WERI-Rb-1 (cell line): ENCODE results near the gene NLRC3.
"Not testable (repeated sequence)": the region's sequence is repeated elsewhere in the genome, so short reads cannot be mapped to it uniquely, and the experiment has no call there.

Experiments
- DNase-seq: peaks from one replicate; pipeline ENCODE4 v3.0.0-alpha.2; 2020
- H3K27ac ChIP-seq: fragments of 250-450 bp; sonication (Bioruptor Pico); 2 replicates; pipeline ENCODE4 v1.5.1; 2020; ENCODE audit warnings: mild to moderate bottlenecking, moderate library complexity
- H3K27me3 ChIP-seq: fragments of 250-450 bp; sonication (Bioruptor Pico); 2 replicates; pipeline ENCODE4 v1.5.1; 2021; ENCODE audit warnings: mild to moderate bottlenecking, low read depth, moderate library complexity; ENCODE audit not compliant: insufficient read depth, severe bottlenecking
- H3K36me3 ChIP-seq: fragments of 250-450 bp; sonication (Bioruptor Pico); 2 replicates; pipeline ENCODE4 v1.5.1; 2020; ENCODE audit warnings: mild to moderate bottlenecking, moderate library complexity
- H3K4me3 ChIP-seq: 2 replicates; pipeline ENCODE4 v1.5.1; 2011; ENCODE audit warnings: low read depth, mild to moderate bottlenecking, control low read depth, low read length
- H3K9me3 ChIP-seq: fragments of 250-450 bp; sonication (Bioruptor Pico); 2 replicates; pipeline ENCODE4 v1.5.1; 2021; ENCODE audit warnings: mild to moderate bottlenecking, moderate library complexity; ENCODE audit not compliant: severe bottlenecking
- CTCF ChIP-seq: IDR thresholded peaks from 2 replicates; pipeline ENCODE4 v1.5.1; 2011; ENCODE audit warnings: low read depth, mild to moderate bottlenecking, control low read depth, inconsistent platforms, low read length

NLRC3 gene

GRCh38 chr16:3503523-3503922 lies 73.7 kb downstream of the NLRC3 start:
- Histone ChIP-seq H3K4me3 (no peak overlapping the region), H3K27ac (no peak overlapping the region), H3K36me3 (peaks cover 26% of the 10 kb centered on the region), H3K27me3 (no peaks in the 10 kb centered on the region), H3K9me3 (no peaks in the 10 kb centered on the region)
- no peak for TF ChIP-seq CTCF
- DNase-seq: no peak

- DNase-seq: no peak
- no peak for TF ChIP-seq CTCF
- Histone ChIP-seq H3K27ac (no peak overlapping the region; the same call in 1 of the 2 replicates), H3K4me3 (peak overlapping the region; percentile 87), H3K9me3 (no peaks in the 10 kb centered on the region), H3K36me3 (peaks cover 16% of the 10 kb centered on the region), H3K27me3 (no peaks in the 10 kb centered on the region)
These were observed 75.3 kb downstream of the NLRC3 start for GRCh38 chr16:3501783-3502400.

GRCh38 chr16:3501412-3501761 lies 75.8 kb downstream of the NLRC3 start:
- not testable (repeated sequence) for H3K9me3 ChIP-seq, H3K27me3 ChIP-seq, DNase-seq
- Histone ChIP-seq H3K27ac (peak overlapping the region; percentile 69), H3K4me3 (peak overlapping the region; percentile 87), H3K36me3 (peaks cover 12% of the 10 kb centered on the region)

GRCh38 chr16:3498988-3499387 lies 78.2 kb downstream of the NLRC3 start:
- Histone ChIP-seq H3K27me3 (no peaks in the 10 kb centered on the region), H3K4me3 (no peak overlapping the region), H3K27ac (no peak overlapping the region), H3K36me3 (0 out of 2 replicates have a peak, but pooled peaks cover 3% of the 10 kb centered on the region), H3K9me3 (no peaks in the 10 kb centered on the region)
- DNase-seq: no peak
- TF ChIP-seq CTCF: no peak

- Histone ChIP-seq H3K36me3 (0 out of 2 replicates have a peak, but pooled peaks cover 3% of the 10 kb centered on the region), H3K27me3 (no peaks in the 10 kb centered on the region), H3K4me3 (no peak overlapping the region), H3K27ac (peak overlapping the region; percentile 23), H3K9me3 (no peaks in the 10 kb centered on the region)
- peak; percentile 72 for DNase-seq
- no peak for TF ChIP-seq CTCF
These were observed 79.4 kb downstream of the NLRC3 start for GRCh38 chr16:3497771-3498170.

GRCh38 chr16:3496386-3496785 lies 80.8 kb downstream of the NLRC3 start:
- Histone ChIP-seq H3K4me3 (no peak overlapping the region), H3K27ac (no peak overlapping the region), H3K9me3 (no peaks in the 10 kb centered on the region), H3K36me3 (0 out of 2 replicates have a peak, but pooled peaks cover 3% of the 10 kb centered on the region), H3K27me3 (no peaks in the 10 kb centered on the region)
- no peak for TF ChIP-seq CTCF
- no peak for DNase-seq
